H9 (cell line): ENCODE results near the gene RGS6. TPM values are rescaled to one million over a fixed set of nuclear protein-coding genes. Genes with fewer than 3 reads are reported as not detected.

Experiments
- DNase-seq: peaks from one replicate; pipeline ENCODE4 v3.0.0-alpha.2; 2017
- H2AFZ ChIP-seq: one replicate; pipeline ENCODE4 v1.6.1; 2013; ENCODE audit warnings: mild to moderate bottlenecking, low read length, control low read depth, moderate library complexity
- H2AK5ac ChIP-seq: 2 replicates; pipeline ENCODE4 v1.6.1; 2013; ENCODE audit warnings: low read length, control low read depth, mixed read lengths; ENCODE audit not compliant: insufficient read length
- H2BK120ac ChIP-seq: one replicate; pipeline ENCODE4 v1.6.1; 2013; ENCODE audit warnings: low read depth, mild to moderate bottlenecking, low read length, control low read depth, inconsistent platforms; ENCODE audit not compliant: poor library complexity, severe bottlenecking
- H2BK12ac ChIP-seq: 2 replicates; pipeline ENCODE4 v1.6.1; 2013; ENCODE audit warnings: low read length, control low read depth, mixed read lengths, low read depth; ENCODE audit not compliant: insufficient read length
- H2BK15ac ChIP-seq: 2 replicates; pipeline ENCODE4 v1.6.1; 2013; ENCODE audit warnings: low read depth, low read length, control low read depth
- H2BK20ac ChIP-seq: one replicate; pipeline ENCODE4 v1.6.1; 2013; ENCODE audit warnings: low read depth, mild to moderate bottlenecking, low read length, control low read depth, inconsistent platforms; ENCODE audit not compliant: poor library complexity, severe bottlenecking
- H2BK5ac ChIP-seq: 2 replicates; pipeline ENCODE4 v1.6.1; 2013; ENCODE audit warnings: low read length, control low read depth, mixed read lengths; ENCODE audit not compliant: insufficient read length
- H3K14ac ChIP-seq: 2 replicates; pipeline ENCODE4 v1.6.1; 2013; ENCODE audit warnings: low read length, control low read depth; ENCODE audit not compliant: insufficient read depth
- H3K18ac ChIP-seq: 2 replicates; pipeline ENCODE4 v1.6.1; 2013; ENCODE audit warnings: low read depth, mild to moderate bottlenecking, mixed read lengths, low read length, control low read depth; ENCODE audit not compliant: insufficient read length
- H3K23ac ChIP-seq: 2 replicates; pipeline ENCODE4 v1.6.1; 2013; ENCODE audit warnings: low read length, control low read depth, mixed read lengths, low read depth; ENCODE audit not compliant: insufficient read length
- H3K23me2 ChIP-seq: 2 replicates; pipeline ENCODE4 v1.6.1; 2013; ENCODE audit warnings: low read depth, mild to moderate bottlenecking, mixed read lengths, low read length, control low read depth; ENCODE audit not compliant: insufficient read length, poor library complexity, severe bottlenecking
- H3K27ac ChIP-seq: 2 replicates; pipeline ENCODE4 v1.5.1; 2013; ENCODE audit warnings: low read length, control low read depth, mixed read lengths, low read depth; ENCODE audit not compliant: insufficient read length
- H3K27me3 ChIP-seq: 2 replicates; pipeline ENCODE4 v1.6.1; 2013; ENCODE audit warnings: low read length, control low read depth, inconsistent platforms; ENCODE audit not compliant: insufficient read depth
- H3K4ac ChIP-seq: 2 replicates; pipeline ENCODE4 v1.6.1; 2013; ENCODE audit warnings: low read depth, mild to moderate bottlenecking, control low read depth, inconsistent platforms, low read length, moderate library complexity
- H3K4me1 ChIP-seq: 2 replicates; pipeline ENCODE4 v1.6.1; 2013; ENCODE audit warnings: low read length, control low read depth, inconsistent platforms; ENCODE audit not compliant: insufficient read depth
- H3K4me2 ChIP-seq: 2 replicates; pipeline ENCODE4 v1.6.1; 2013; ENCODE audit warnings: low read length, control low read depth, mixed read lengths; ENCODE audit not compliant: insufficient read length, insufficient read depth
- H3K56ac ChIP-seq: 2 replicates; pipeline ENCODE4 v1.6.1; 2013; ENCODE audit warnings: low read depth, mild to moderate bottlenecking, mixed read lengths, low read length, control low read depth; ENCODE audit not compliant: insufficient read length
- H3K79me1 ChIP-seq: 2 replicates; pipeline ENCODE4 v1.6.1; 2013; ENCODE audit warnings: low read depth, mild to moderate bottlenecking, moderate library complexity, low read length, control low read depth, inconsistent platforms; ENCODE audit not compliant: insufficient read depth, poor library complexity, severe bottlenecking
- H3K79me2 ChIP-seq: 2 replicates; pipeline ENCODE4 v1.6.1; 2013; ENCODE audit warnings: low read length, control low read depth, inconsistent platforms; ENCODE audit not compliant: insufficient read depth
- H3K9ac ChIP-seq: 2 replicates; pipeline ENCODE4 v1.6.1; 2013; ENCODE audit warnings: low read length, control low read depth, mixed read lengths; ENCODE audit not compliant: insufficient read length; ENCODE audit errors: extremely low read depth
- H3K9me3 ChIP-seq: one replicate; pipeline ENCODE4 v1.6.1; 2013; ENCODE audit warnings: low read depth, low read length, inconsistent platforms; ENCODE audit not compliant: control insufficient read depth
- H3T11ph ChIP-seq: one replicate; pipeline ENCODE4 v1.6.1; 2013; ENCODE audit warnings: mild to moderate bottlenecking, low read length, control low read depth, inconsistent platforms
- H4K20me1 ChIP-seq: one replicate; pipeline ENCODE4 v1.6.1; 2013; ENCODE audit not compliant: control insufficient read depth, insufficient read length, insufficient read depth
- H4K5ac ChIP-seq: 2 replicates; pipeline ENCODE4 v1.6.1; 2013; ENCODE audit warnings: low read depth, mild to moderate bottlenecking, mixed read lengths, low read length, control low read depth; ENCODE audit not compliant: insufficient read length
- H4K8ac ChIP-seq: replicated peaks from 2 replicates; pipeline ENCODE4 v1.6.1; 2013; ENCODE audit warnings: low read length, control low read depth, mixed read lengths, low read depth; ENCODE audit not compliant: insufficient read length
- H4K91ac ChIP-seq: 2 replicates; pipeline ENCODE4 v1.6.1; 2013; ENCODE audit warnings: low read depth, mild to moderate bottlenecking, moderate library complexity, mixed read lengths, low read length, control low read depth; ENCODE audit not compliant: insufficient read length
- H3K27ac Mint-ChIP-seq, 3 experiments: 2 replicates in 2 of 3; 3 replicates in 1 of 3; pipeline ENCODE4 v1.8.0; 2020 to 2021; ENCODE audit warnings: mixed read lengths in 3 of 3, mild to moderate bottlenecking in 1 of 3, moderate library complexity in 1 of 3
- H3K27me3 Mint-ChIP-seq: 2 replicates; pipeline ENCODE4 v1.8.0; 2021; ENCODE audit warnings: low read depth, mild to moderate bottlenecking, moderate library complexity, mixed read lengths
- H3K36me3 Mint-ChIP-seq, 3 experiments: 2 replicates in 2 of 3; 3 replicates in 1 of 3; pipeline ENCODE4 v1.8.0; 2020 to 2021; ENCODE audit warnings: low read depth in 3 of 3, mixed read lengths in 3 of 3; ENCODE audit not compliant: insufficient read depth in 1 of 3
- H3K4me1 Mint-ChIP-seq, 2 experiments: 2 replicates each; pipeline ENCODE4 v1.8.0; 2020; ENCODE audit warnings: mixed read lengths in 2 of 2
- H3K4me3 Mint-ChIP-seq, 2 experiments: 2 replicates in 1 of 2; 3 replicates in 1 of 2; pipeline ENCODE4 v1.8.0; 2020 to 2021; ENCODE audit warnings: mild to moderate bottlenecking in 2 of 2, mixed read lengths in 2 of 2, moderate library complexity in 1 of 2
- H3K9me3 Mint-ChIP-seq, 2 experiments: 2 replicates in 1 of 2; 3 replicates in 1 of 2; pipeline ENCODE4 v1.8.0; 2020; ENCODE audit warnings: mild to moderate bottlenecking in 2 of 2, mixed read lengths in 2 of 2, moderate library complexity in 1 of 2
- CTCF ChIP-seq: fragments of 200-600 bp; sonication (generic); conservative IDR thresholded peaks from 3 replicates; pipeline ENCODE4 v1.8.0; 2021; ENCODE audit warnings: antibody characterized with exemption, mild to moderate bottlenecking
- WGBS: extraction: QIAGEN DNeasy Blood & Tissue Kit; methylation state at CpG from one replicate; pipeline ENCODE4 v1.1.7; 2013; ENCODE audit warnings: missing lambda C conversion rate, low lambda C conversion rate, mixed read lengths; ENCODE audit not compliant: insufficient read length; ENCODE audit errors: extremely low coverage; 5-methylcytosine and 5-hydroxymethylcytosine counted together
- total RNA-seq: library from RNA; stranded (reverse); gene quantifications from 2 replicates; pipeline ENCODE4 v1.2.1, GENCODE V29; 2021

The RGS6 gene
- total RNA-seq, 1 experiment from 2014 or later, result 3.0 TPM

GRCh38 chr14:72532686-72533454 lies 600.6 kb downstream of the RGS6 start:
- H3K9ac ChIP-seq, result no peak overlapping the region
- H3K4ac ChIP-seq, result no peak overlapping the region
- H2BK20ac ChIP-seq, result no peak overlapping the region
- no peak overlapping the region for H4K91ac ChIP-seq
- peaks cover 11% of the 10 kb centered on the region for H3K27me3 Mint-ChIP-seq
- no peak overlapping the region for H2BK120ac ChIP-seq
- no peak overlapping the region for H3K18ac ChIP-seq
- no peak overlapping the region for H2AK5ac ChIP-seq
- DNase-seq, result no peak
- H3K4me1 Mint-ChIP-seq, result peaks cover 4 to 8% of the 10 kb centered on the region in 2 experiments
- TF ChIP-seq CTCF, result no peak
- H4K8ac ChIP-seq, result no peak overlapping the region
- no peak overlapping the region for H3K4me2 ChIP-seq
- no peaks in the 10 kb centered on the region for H4K20me1 ChIP-seq
- H3K23ac ChIP-seq, result no peak overlapping the region
- H3K79me2 ChIP-seq, result no peaks in the 10 kb centered on the region
- no peak overlapping the region for H3T11ph ChIP-seq
- H3K4me1 ChIP-seq, result no peaks in the 10 kb centered on the region
- no peak overlapping the region for H3K56ac ChIP-seq
- H3K9me3 Mint-ChIP-seq, result peaks cover 10 to 28% of the 10 kb centered on the region in 2 experiments; a peak in 4 of 5 replicates
- H3K79me1 ChIP-seq, result no peaks in the 10 kb centered on the region
- no peak overlapping the region for H2BK12ac ChIP-seq
- H3K9me3 ChIP-seq, result no peaks in the 10 kb centered on the region
- no peak overlapping the region for H2BK5ac ChIP-seq
- no peak overlapping the region for H4K5ac ChIP-seq
- H3K27ac Mint-ChIP-seq, result no peak overlapping the region
- no peak overlapping the region for H3K4me3 Mint-ChIP-seq
- H3K27me3 ChIP-seq, result no peaks in the 10 kb centered on the region
- H3K36me3 Mint-ChIP-seq, result peaks cover 0 to 12% (median 0%) of the 10 kb centered on the region in 3 experiments; a peak in 3 of 7 replicates
- WGBS, result no CpG with 5 or more reads among the region's 3 CpGs
- no peak overlapping the region for H3K14ac ChIP-seq
- H3K27ac ChIP-seq, result no peak overlapping the region
- H2AFZ ChIP-seq, result no peak overlapping the region
- H2BK15ac ChIP-seq, result no peak overlapping the region
- no peaks in the 10 kb centered on the region for H3K23me2 ChIP-seq
